HCT116 (cell line): ENCODE data around the gene MPV17L. TPM values are rescaled to one million over a fixed set of nuclear protein-coding genes. Genes with fewer than 3 reads are reported as not detected.

Experiments
- ATAC-seq: fragments of 200-7000 bp; cut with Tn5 transposase; 2 replicates; pipeline ENCODE4 v1.9.1; 2020; ENCODE audit warnings: mild to moderate bottlenecking, moderate library complexity
- BruUV-seq: library from RNA; stranded (reverse); fragments of 400-500 nt; replicated peaks from 2 replicates; lab custom pipeline; 2021; lab: Mats Ljungman, UMichigan
- CTCF ChIA-PET: fragments of 300-600 bp; sonication (Branson Sonifier 250); formaldehyde crosslinking; loops from one replicate; lab custom pipeline; 2021; ENCODE audit warnings: antibody characterized with exemption; lab: Charles Lee
- POLR2A ChIA-PET: fragments of 300-600, 350-600 bp; sonication (Branson Sonifier 250); formaldehyde crosslinking; loops from one replicate; lab custom pipeline; 2021; ENCODE audit warnings: antibody characterized with exemption; lab: Charles Lee
- RAD21 ChIA-PET, 2 experiments: fragments of 300-600 bp; sonication (Branson Sonifier 250); formaldehyde crosslinking; loops; one replicate each; lab custom pipeline; 2023; ENCODE audit warnings: low total read pairs in 2 of 2; ENCODE audit not compliant: uncharacterized antibody in 2 of 2, unreplicated experiment in 2 of 2, low non-redundant PET in 1 of 2; lab: Charles Lee
- DNase-seq: peaks from one replicate; pipeline ENCODE4 v3.0.0-alpha.2; 2010; ENCODE audit warnings: low read depth, low spot score
- H2AFZ ChIP-seq: fragments of 200-600 bp; shearing (Covaris generic), sonication (generic); 2 replicates; pipeline ENCODE4 v1.6.1; 2017; ENCODE audit warnings: low read depth, mixed run types, mixed read lengths, antibody characterized with exemption, low read length; ENCODE audit not compliant: poor library complexity, severe bottlenecking
- H3K27ac ChIP-seq: 2 replicates; pipeline ENCODE4 v1.5.1; 2012; ENCODE audit warnings: low read depth, low read length
- H3K27me3 ChIP-seq: fragments of 200-600 bp; sonication (generic); 2 replicates; pipeline ENCODE4 v1.6.1; 2016; ENCODE audit warnings: mixed run types, low read length, mixed read lengths; ENCODE audit not compliant: insufficient read depth
- H3K36me3 ChIP-seq, 2 experiments: fragments of 200-500 bp in 1 of 2; fragments of 200-600 bp in 1 of 2; sonication (Bioruptor generic) in 1 of 2; sonication (generic) in 1 of 2; 2 replicates each; pipeline versions ENCODE4 v1.5.1 to v1.6.1; 2014 to 2016; ENCODE audit warnings: low read length in 2 of 2, inconsistent platforms in 1 of 2, mixed read lengths in 1 of 2, mixed run types in 1 of 2; ENCODE audit not compliant: insufficient read depth in 2 of 2, control insufficient read depth in 1 of 2
- H3K4me1 ChIP-seq, 2 experiments: fragments of 200-600 bp in 1 of 2; sonication (generic) in 1 of 2; 2 replicates each; pipeline versions ENCODE4 v1.5.1 to v1.6.1; 2012 to 2017; ENCODE audit warnings: low read length in 2 of 2, inconsistent platforms in 1 of 2, mild to moderate bottlenecking in 1 of 2, mixed read lengths in 1 of 2, mixed run types in 1 of 2, moderate library complexity in 1 of 2; ENCODE audit not compliant: insufficient read depth in 2 of 2, control insufficient read depth in 1 of 2
- H3K4me2 ChIP-seq: fragments of 200-600 bp; sonication (generic); 2 replicates; pipeline ENCODE4 v1.6.1; 2017; ENCODE audit warnings: mixed run types, low read length, mixed read lengths
- H3K4me3 ChIP-seq, 2 experiments: fragments of 200-600 bp in 1 of 2; sonication (generic) in 1 of 2; replicated peaks in 1 of 2; 2 replicates each; pipeline ENCODE4 v1.5.1; 2011 to 2016; ENCODE audit warnings: low read length in 2 of 2, control low read depth in 1 of 2, low read depth in 1 of 2, mild to moderate bottlenecking in 1 of 2, mixed read lengths in 1 of 2, mixed run types in 1 of 2
- H3K79me2 ChIP-seq: fragments of 200-600 bp; sonication (generic); 2 replicates; pipeline ENCODE4 v1.6.1; 2017; ENCODE audit warnings: mild to moderate bottlenecking, mixed run types, low read length, moderate library complexity, mixed read lengths; ENCODE audit not compliant: insufficient read depth
- H3K9ac ChIP-seq: fragments of 200-600 bp; sonication (generic); 2 replicates; pipeline ENCODE4 v1.6.1; 2016; ENCODE audit warnings: low read length, mixed read lengths
- H3K9me2 ChIP-seq: fragments of 200-600 bp; sonication (generic), shearing (Covaris generic); 2 replicates; pipeline ENCODE4 v1.6.1; 2017; ENCODE audit warnings: mixed run types, mild to moderate bottlenecking, moderate library complexity; ENCODE audit not compliant: insufficient read depth
- H3K9me3 ChIP-seq, 2 experiments: fragments of 200-500 bp in 1 of 2; fragments of 200-600 bp in 1 of 2; sonication (Bioruptor generic) in 1 of 2; sonication (generic) in 1 of 2; 2 replicates each; pipeline ENCODE4 v1.6.1; 2014 to 2017; ENCODE audit warnings: low read length in 2 of 2, mixed read lengths in 2 of 2, inconsistent platforms in 1 of 2, low read depth in 1 of 2, mild to moderate bottlenecking in 1 of 2, mixed run types in 1 of 2, moderate library complexity in 1 of 2; ENCODE audit not compliant: control insufficient read depth in 1 of 2, insufficient read depth in 1 of 2
- H4K20me1 ChIP-seq: fragments of 200-600 bp; sonication (generic), shearing (Covaris generic); 2 replicates; pipeline ENCODE4 v1.6.1; 2017; ENCODE audit warnings: mixed run types, mild to moderate bottlenecking, moderate library complexity; ENCODE audit not compliant: insufficient read depth
- CEBPB ChIP-seq: IDR thresholded peaks from 2 replicates; pipeline ENCODE4 v1.6.1; 2012; ENCODE audit warnings: low read depth
- ELF1 ChIP-seq: IDR thresholded peaks from 2 replicates; pipeline ENCODE4 v1.6.1; 2012; ENCODE audit warnings: low read depth, borderline replicate concordance
- EZH2 ChIP-seq: fragments of 200-600 bp; sonication (generic); IDR thresholded peaks from 2 replicates; pipeline ENCODE4 v1.6.1; 2017; ENCODE audit warnings: antibody characterized with exemption, mixed run types
- EZH2phosphoT487 ChIP-seq: fragments of 200-600 bp; IDR thresholded peaks from 2 replicates; pipeline ENCODE4 v1.6.1; 2018; ENCODE audit warnings: antibody characterized with exemption, borderline replicate concordance
- FOSL1 ChIP-seq: IDR thresholded peaks from 2 replicates; pipeline ENCODE4 v1.6.1; 2012; ENCODE audit warnings: low read depth
- JUND ChIP-seq: IDR thresholded peaks from 2 replicates; pipeline ENCODE4 v1.6.1; 2012
- POLR2A ChIP-seq: IDR thresholded peaks from 2 replicates; pipeline ENCODE4 v1.7.0; 2011; ENCODE audit warnings: borderline replicate concordance; ENCODE audit not compliant: insufficient read depth, insufficient read length; ENCODE audit errors: extremely low read depth
- POLR2AphosphoS5 ChIP-seq: IDR thresholded peaks from 2 replicates; pipeline ENCODE4 v1.6.1; 2011; ENCODE audit warnings: mild to moderate bottlenecking, low read depth, low read length, moderate library complexity
- RAD21 ChIP-seq: IDR thresholded peaks from 2 replicates; pipeline ENCODE4 v1.6.1; 2012; ENCODE audit warnings: low read depth, mild to moderate bottlenecking
- SIN3A ChIP-seq: IDR thresholded peaks from 2 replicates; pipeline ENCODE4 v1.6.1; 2012; ENCODE audit warnings: low read depth
- SP1 ChIP-seq: IDR thresholded peaks from 2 replicates; pipeline ENCODE4 v1.6.1; 2012; ENCODE audit warnings: low read depth
- SRF ChIP-seq: IDR thresholded peaks from 2 replicates; pipeline ENCODE4 v1.6.1; 2012; ENCODE audit warnings: low read depth
- YY1 ChIP-seq: IDR thresholded peaks from 2 replicates; pipeline ENCODE4 v1.6.1; 2011; ENCODE audit warnings: low read length, low read depth, moderate library complexity, mild to moderate bottlenecking; ENCODE audit not compliant: insufficient replicate concordance; ENCODE audit errors: extremely low read depth
- ZBTB33 ChIP-seq: IDR thresholded peaks from 2 replicates; pipeline ENCODE4 v1.6.1; 2011; ENCODE audit warnings: mild to moderate bottlenecking, low read length, moderate library complexity; ENCODE audit not compliant: insufficient replicate concordance; ENCODE audit errors: extremely low read depth
- ZFX ChIP-seq: fragments of 450-650 bp; IDR thresholded peaks from 2 replicates; pipeline ENCODE4 v1.6.1; 2017
- ZNF274 ChIP-seq: fragments of 200-500 bp; sonication (Bioruptor generic); IDR thresholded peaks from 2 replicates; pipeline ENCODE4 v1.6.1; 2014; ENCODE audit warnings: mild to moderate bottlenecking, low read depth, low read length, inconsistent platforms
- intact Hi-C: fragments of 100-400 bp; cut with micrococcal nuclease; formaldehyde crosslinking; loops from 2 replicates; pipeline ENCODE4 v1.10.0; 2022
- total RNA-seq: library from RNA; stranded (reverse); gene quantifications from one replicate; pipeline ENCODE4 v1.2.1, GENCODE V29; 2021; ENCODE audit not compliant: unreplicated experiment
- TF ChIP-seq, protein P1 (sequence below): IDR thresholded peaks from 2 replicates; pipeline ENCODE4 v1.6.1; 2012; ENCODE audit warnings: low read depth
- TF ChIP-seq, protein P2 (sequence below), 3 experiments: fragments of 200-600 bp in 1 of 3; sonication (generic) in 1 of 3; IDR thresholded peaks in 2 of 3; conservative IDR thresholded peaks in 1 of 3; 2 replicates each; pipeline ENCODE4 v1.5.1; 2012 to 2017; ENCODE audit warnings: low read depth in 2 of 3, low read length in 2 of 3, antibody characterized with exemption in 1 of 3, borderline replicate concordance in 1 of 3, control low read depth in 1 of 3, mild to moderate bottlenecking in 1 of 3, mixed read lengths in 1 of 3, mixed run types in 1 of 3, moderate library complexity in 1 of 3; ENCODE audit not compliant: insufficient read depth in 1 of 3

The MPV17L gene
- total RNA-seq, 1 experiment from 2014 or later = not detected

DNA sequence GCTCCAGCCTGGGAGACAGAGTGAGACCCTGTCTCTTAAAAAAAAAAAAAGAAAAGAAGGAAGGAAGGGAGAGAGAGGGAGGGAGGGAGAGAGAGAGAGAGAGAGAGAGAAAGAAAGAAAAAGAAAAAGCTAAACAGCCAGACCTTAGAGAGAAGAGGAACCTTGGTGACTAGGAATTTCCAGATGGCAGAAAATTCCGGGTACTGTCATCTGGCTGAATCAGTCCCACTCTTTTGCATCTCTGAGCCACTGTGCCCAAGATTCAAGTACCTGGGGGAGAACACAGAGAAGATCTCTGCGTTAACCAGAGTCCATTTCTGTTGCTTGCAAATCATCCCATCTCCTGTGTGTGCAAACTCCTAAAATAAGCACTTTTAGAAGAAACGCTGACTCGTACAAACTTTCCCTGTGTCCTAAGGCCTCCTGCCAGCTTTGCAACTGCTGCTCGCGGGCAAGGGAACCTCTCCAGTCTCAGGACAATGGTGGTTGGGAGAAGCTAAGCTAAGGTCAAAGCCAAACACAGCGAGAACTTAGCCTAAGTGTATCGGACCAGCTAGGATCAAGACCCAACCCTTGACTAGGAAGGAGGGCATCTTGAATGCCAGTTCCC lies 56.8 kb downstream of the MPV17L start:
- DNase-seq (no peak), ATAC-seq (no peak)
- BruUV-seq = no TSS peak
- no peaks in the 10 kb centered on the region; a peak in 1 of 4 replicates for H3K36me3 ChIP-seq
- ChIA-PET POLR2A (no interaction called here), CTCF (no interaction called here), RAD21 (no interaction called here)
- H4K20me1 ChIP-seq = no peaks in the 10 kb centered on the region
- no peaks in the 10 kb centered on the region for H3K9me3 ChIP-seq
- H3K9ac ChIP-seq = no peak overlapping the region
- H3K4me3 ChIP-seq = no peak overlapping the region
- H3K4me2 ChIP-seq = no peak overlapping the region
- H3K9me2 ChIP-seq = no peaks in the 10 kb centered on the region
- no peak overlapping the region for H3K27ac ChIP-seq
- 0 out of 4 replicates have a peak, but pooled peaks cover 0 to 5% of the 10 kb centered on the region in 2 experiments for H3K4me1 ChIP-seq
- no peak overlapping the region for H2AFZ ChIP-seq
- intact Hi-C loops = no loop called here
- TF ChIP-seq ZBTB33 = no peak
- TF ChIP-seq, protein P1, sequence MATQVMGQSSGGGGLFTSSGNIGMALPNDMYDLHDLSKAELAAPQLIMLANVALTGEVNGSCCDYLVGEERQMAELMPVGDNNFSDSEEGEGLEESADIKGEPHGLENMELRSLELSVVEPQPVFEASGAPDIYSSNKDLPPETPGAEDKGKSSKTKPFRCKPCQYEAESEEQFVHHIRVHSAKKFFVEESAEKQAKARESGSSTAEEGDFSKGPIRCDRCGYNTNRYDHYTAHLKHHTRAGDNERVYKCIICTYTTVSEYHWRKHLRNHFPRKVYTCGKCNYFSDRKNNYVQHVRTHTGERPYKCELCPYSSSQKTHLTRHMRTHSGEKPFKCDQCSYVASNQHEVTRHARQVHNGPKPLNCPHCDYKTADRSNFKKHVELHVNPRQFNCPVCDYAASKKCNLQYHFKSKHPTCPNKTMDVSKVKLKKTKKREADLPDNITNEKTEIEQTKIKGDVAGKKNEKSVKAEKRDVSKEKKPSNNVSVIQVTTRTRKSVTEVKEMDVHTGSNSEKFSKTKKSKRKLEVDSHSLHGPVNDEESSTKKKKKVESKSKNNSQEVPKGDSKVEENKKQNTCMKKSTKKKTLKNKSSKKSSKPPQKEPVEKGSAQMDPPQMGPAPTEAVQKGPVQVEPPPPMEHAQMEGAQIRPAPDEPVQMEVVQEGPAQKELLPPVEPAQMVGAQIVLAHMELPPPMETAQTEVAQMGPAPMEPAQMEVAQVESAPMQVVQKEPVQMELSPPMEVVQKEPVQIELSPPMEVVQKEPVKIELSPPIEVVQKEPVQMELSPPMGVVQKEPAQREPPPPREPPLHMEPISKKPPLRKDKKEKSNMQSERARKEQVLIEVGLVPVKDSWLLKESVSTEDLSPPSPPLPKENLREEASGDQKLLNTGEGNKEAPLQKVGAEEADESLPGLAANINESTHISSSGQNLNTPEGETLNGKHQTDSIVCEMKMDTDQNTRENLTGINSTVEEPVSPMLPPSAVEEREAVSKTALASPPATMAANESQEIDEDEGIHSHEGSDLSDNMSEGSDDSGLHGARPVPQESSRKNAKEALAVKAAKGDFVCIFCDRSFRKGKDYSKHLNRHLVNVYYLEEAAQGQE = no peak
- no peak for TF ChIP-seq EZH2phosphoT487
- TF ChIP-seq CEBPB = no peak
- no peak for TF ChIP-seq POLR2A
- TF ChIP-seq, protein P2, sequence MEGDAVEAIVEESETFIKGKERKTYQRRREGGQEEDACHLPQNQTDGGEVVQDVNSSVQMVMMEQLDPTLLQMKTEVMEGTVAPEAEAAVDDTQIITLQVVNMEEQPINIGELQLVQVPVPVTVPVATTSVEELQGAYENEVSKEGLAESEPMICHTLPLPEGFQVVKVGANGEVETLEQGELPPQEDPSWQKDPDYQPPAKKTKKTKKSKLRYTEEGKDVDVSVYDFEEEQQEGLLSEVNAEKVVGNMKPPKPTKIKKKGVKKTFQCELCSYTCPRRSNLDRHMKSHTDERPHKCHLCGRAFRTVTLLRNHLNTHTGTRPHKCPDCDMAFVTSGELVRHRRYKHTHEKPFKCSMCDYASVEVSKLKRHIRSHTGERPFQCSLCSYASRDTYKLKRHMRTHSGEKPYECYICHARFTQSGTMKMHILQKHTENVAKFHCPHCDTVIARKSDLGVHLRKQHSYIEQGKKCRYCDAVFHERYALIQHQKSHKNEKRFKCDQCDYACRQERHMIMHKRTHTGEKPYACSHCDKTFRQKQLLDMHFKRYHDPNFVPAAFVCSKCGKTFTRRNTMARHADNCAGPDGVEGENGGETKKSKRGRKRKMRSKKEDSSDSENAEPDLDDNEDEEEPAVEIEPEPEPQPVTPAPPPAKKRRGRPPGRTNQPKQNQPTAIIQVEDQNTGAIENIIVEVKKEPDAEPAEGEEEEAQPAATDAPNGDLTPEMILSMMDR (IDR thresholded peaks at IDR 0.05 in 2 of 3, conservative IDR thresholded peaks at IDR 0.05 in 1 of 3; ENCODE audit: borderline replicate concordance in 1 of 3, insufficient read depth in 1 of 3, low read depth in 2 of 3, low read length in 2 of 3) = no peak
- no peak for TF ChIP-seq RAD21
- no peak for TF ChIP-seq YY1
- no peak for TF ChIP-seq ZNF274
- TF ChIP-seq SP1 = no peak
- no peak for TF ChIP-seq ELF1
- TF ChIP-seq FOSL1 = no peak
- TF ChIP-seq EZH2 = no peak
- no peak for TF ChIP-seq SRF
- no peak for TF ChIP-seq SIN3A
- no peak for TF ChIP-seq JUND
- TF ChIP-seq POLR2AphosphoS5 = no peak
- no peak for TF ChIP-seq ZFX
- 0 out of 2 replicates have a peak, but pooled peaks cover 3% of the 10 kb centered on the region for H3K79me2 ChIP-seq
- no peaks in the 10 kb centered on the region for H3K27me3 ChIP-seq
